ENCODE measurements around the gene SNAPC2.
A peak's percentile ranks its signal among the peaks of the same experiment; 100 is the strongest.

Gene SNAPC2

DNA sequence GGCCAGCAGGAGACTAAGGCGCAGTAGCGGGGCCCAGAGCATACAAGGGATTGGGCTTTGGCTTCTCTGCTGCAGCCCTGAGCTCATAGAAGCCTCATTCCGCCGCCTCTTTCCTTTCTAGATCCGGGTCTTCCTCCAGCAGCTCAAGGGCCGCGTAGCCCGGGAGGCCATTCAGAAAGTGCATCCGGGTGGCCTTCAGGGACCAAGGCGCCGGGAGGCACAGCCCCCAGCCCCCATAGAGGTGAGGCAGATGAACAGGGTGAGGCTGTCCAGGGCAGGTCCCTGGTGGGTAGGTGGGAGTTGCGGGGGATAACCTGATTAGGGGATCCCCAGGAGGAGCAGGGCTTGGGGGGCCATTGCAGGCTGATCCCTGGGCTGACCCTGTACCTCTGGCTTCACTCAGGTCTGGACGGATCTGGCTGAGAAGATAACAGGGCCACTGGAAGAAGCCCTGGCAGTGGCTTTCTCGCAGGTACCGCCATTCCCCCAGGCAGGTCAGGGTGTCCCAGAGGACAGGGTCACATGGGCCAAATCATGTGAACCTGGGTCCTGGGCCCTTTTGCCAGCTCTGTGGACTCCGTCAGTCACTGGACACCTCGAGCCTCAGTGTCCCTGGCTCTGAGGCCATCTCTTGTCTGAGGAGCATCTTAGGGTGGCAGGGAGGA, 1.3 kb downstream of the SNAPC2 start:
- H3K27ac ChIP-seq = peak overlapping the region; percentile 97
- TF ChIP-seq, protein P1, sequence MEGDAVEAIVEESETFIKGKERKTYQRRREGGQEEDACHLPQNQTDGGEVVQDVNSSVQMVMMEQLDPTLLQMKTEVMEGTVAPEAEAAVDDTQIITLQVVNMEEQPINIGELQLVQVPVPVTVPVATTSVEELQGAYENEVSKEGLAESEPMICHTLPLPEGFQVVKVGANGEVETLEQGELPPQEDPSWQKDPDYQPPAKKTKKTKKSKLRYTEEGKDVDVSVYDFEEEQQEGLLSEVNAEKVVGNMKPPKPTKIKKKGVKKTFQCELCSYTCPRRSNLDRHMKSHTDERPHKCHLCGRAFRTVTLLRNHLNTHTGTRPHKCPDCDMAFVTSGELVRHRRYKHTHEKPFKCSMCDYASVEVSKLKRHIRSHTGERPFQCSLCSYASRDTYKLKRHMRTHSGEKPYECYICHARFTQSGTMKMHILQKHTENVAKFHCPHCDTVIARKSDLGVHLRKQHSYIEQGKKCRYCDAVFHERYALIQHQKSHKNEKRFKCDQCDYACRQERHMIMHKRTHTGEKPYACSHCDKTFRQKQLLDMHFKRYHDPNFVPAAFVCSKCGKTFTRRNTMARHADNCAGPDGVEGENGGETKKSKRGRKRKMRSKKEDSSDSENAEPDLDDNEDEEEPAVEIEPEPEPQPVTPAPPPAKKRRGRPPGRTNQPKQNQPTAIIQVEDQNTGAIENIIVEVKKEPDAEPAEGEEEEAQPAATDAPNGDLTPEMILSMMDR (IDR thresholded peaks at IDR 0.05) = no peak
- TF ChIP-seq ZFX (IDR thresholded peaks at IDR 0.05; ENCODE audit: borderline replicate concordance) = no peak

DNA sequence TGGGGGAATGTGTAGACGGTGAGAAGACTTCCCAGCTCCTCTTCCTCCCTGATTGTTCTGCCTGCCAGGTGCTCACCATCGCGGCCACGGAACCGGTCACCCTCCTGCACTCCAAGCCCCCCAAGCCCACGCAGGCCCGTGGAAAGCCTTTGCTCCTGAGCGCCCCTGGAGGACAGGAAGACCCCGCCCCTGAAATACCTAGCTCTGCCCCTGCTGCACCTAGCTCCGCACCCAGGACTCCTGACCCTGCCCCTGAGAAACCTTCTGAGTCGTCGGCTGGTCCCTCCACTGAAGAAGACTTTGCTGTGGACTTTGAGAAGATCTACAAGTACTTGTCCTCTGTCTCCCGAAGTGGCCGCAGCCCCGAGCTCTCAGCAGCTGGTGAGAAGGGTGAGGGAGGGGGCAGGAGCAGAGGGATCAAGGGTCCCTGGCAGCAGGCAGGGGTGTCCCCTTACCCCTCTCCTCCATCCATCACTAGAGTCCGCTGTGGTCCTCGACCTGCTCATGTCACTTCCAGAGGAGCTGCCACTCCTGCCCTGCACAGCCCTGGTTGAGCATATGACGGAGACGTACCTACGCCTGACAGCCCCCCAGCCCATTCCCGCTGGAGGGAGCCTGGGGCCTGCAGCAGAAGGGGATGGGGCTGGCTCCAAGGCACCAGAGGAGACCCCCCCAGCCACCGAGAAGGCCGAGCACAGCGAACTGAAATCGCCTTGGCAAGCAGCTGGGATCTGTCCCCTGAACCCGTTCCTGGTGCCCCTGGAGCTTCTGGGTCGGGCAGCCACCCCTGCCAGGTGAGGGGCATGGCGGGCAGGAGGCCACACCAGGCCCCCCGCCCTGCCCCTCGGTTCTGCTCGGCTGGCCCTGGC, 2.1 kb downstream of the SNAPC2 start:
- peak overlapping the region; percentile 97 for H3K27ac ChIP-seq
- no peak for TF ChIP-seq ZFX (IDR thresholded peaks at IDR 0.05; ENCODE audit: borderline replicate concordance)
- TF ChIP-seq, protein P1 (IDR thresholded peaks at IDR 0.05) = 0 out of 2 replicates have a peak, but pooled peaks have one; percentile 9

DNA sequence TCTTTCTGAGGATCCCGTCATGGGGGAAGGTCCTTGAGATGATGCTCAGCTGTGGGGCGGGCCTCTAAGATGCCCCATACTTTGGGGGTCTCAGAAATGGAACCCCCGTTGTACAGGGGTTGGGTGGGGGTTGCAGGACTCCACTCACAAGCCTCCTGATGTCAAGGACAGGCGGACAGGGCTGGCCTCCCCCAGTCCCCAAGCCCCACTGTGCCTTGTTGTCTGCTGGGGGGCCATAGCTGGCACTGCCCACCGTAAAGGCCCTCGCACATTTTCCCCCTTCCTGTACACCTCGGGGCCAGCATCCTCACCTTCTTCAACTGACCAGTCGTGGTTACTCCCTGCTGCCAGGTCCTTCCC, 2.7 kb downstream of the SNAPC2 start:
- no peak for TF ChIP-seq ZFX (IDR thresholded peaks at IDR 0.05; ENCODE audit: borderline replicate concordance)
- peak overlapping the region; percentile 97 for H3K27ac ChIP-seq

DNA sequence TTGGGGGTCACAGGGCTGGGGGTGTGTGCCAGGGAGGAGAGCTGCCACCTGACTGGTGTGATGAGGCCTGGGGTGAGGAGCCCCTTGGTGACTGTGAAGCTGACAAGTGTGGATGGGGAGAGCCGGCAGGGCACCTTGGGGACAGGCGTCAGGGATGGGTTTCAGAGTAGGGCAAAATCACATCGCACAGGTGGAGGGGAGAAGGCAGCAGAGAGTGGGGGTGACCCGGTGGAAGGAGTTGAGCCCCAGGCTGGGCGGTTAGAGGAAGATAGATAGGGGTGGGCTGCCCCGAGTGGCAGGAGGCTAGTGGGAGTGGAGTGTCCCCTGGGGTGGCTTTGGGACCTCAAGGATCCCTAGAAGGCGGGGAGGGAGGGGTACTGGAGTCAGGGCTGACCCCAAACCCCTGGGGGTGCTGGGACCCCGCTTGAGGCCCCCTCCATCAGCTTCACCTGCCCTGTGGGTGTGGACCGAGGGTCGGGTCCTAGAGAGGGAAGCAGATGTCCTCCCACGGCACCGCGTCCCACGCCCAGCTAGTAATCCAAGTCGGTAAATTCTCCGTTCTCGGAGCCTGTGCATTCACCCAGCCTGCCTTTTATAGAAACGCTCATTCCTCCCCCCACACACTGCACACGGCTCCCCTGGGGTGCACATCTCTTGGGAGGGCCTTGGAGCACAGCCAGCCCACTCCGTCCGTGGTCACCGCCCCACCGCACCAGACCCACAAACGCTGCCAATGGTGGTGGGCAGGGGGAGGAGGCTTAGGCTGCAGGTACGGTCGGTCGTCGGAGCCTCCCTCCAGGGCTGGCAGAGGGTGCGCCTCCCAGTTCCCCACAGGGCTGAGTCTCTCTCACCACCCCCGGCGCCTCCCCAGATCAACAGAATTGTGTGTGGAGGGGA, 3.4 kb downstream of the SNAPC2 start:
- TF ChIP-seq, protein P1 (IDR thresholded peaks at IDR 0.05) = no peak
- peak overlapping the region; percentile 97 for H3K27ac ChIP-seq

DNA sequence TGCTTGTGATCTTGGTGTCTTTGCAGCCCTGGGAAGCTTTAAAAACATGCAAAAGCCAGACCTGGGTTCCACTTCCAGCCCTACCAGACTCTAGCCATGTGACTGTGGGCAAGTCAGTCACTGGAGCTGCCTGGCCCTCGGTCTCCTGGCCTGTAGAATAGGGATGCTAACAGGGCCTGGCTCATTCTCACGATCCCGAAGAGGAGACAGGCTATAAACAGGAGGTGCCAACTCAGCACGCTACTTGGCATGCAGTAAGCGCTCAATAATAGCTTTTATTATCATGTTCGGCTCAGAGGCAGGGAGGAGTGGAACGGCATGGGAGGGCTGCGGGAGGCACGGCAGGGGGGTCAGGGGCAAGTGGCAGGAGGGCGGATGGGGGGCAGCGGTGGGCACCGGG, 4.1 kb downstream of the SNAPC2 start:
- peak overlapping the region; percentile 97 for H3K27ac ChIP-seq
- no peak for TF ChIP-seq ZFX (IDR thresholded peaks at IDR 0.05; ENCODE audit: borderline replicate concordance)
- TF ChIP-seq, protein P1 (IDR thresholded peaks at IDR 0.05) = no peak

DNA sequence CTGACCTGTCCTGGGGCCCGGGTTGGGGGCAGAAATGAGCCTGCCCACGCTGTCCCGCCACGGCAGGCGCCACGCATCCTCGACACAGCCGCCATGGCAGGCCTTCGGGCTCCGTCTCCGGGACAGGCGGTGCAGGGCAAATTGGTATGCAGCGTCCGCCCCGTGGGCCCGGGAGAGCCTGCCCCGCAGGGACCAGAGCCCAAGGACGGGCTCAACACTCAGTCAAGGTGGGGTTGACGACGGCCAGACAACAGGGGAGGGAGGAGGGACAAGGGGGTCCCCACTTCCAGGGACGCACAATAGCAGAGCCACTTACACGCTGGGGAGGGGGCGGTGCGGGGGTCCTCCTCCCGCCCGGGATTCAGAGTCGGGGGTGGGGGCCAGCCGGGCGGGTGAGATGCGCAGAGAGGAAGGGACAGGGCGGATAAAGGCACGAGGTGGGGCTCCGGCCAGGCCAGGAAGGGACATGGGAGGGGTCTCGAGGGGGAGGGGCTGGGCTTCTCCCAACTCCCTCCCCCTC, 4.6 kb downstream of the SNAPC2 start:
- TF ChIP-seq, protein P1 (IDR thresholded peaks at IDR 0.05) = no peak
- no peak for TF ChIP-seq ZFX (IDR thresholded peaks at IDR 0.05; ENCODE audit: borderline replicate concordance)

DNA sequence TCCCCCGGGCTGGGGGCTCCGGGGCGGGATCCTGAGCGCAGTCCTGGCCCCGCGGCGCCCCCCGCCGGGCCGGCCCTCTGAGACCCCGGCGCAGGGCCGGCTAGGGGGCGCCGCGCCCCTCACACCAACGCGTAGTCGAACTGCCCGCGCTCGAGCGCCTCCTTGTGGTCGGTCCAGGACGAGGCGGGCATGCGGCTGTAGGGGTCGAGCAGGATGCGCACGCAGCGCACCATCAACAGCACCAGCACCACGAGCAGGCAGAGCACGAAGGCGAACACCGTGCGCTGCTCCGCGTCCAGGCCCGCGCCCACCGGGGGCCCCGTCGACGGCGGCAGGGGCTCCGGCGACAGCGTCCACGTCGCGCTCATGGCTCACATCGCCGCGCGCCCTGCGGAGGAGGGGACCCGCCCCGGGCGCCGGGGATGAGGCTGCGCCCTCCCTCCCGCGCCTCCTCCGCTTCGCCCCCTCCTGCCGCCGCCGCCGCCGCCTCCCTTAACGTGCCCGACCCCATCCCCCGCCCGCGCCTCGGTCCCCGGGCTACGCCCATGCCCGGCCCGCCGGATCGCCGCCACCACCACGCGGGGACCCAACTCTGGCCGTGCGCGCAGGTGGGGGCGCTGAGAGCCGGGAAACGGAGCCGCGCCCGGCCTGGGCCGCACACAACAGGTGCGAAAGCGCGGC, 5.2 kb downstream of the SNAPC2 start:
- H3K27ac ChIP-seq = peak overlapping the region; percentile 97
- no peak for TF ChIP-seq ZFX (IDR thresholded peaks at IDR 0.05; ENCODE audit: borderline replicate concordance)
- TF ChIP-seq, protein P1 (IDR thresholded peaks at IDR 0.05) = peak; percentile 96

More for the DNA sequence above, 4.6 kb downstream of the SNAPC2 start:
- H3K27ac ChIP-seq = peak overlapping the region; percentile 97
